Testis (tissue), 2 donors: Measurements from ENCODE around the gene ZBTB21.

Experiments used
- POLR2A ChIP-seq: fragments of 450-650 bp; IDR thresholded peaks from one replicate; pipeline ENCODE4 v1.6.1; 2017; ENCODE audit warnings: antibody characterized with exemption, mild to moderate bottlenecking, moderate library complexity
- TF ChIP-seq, protein P1 (sequence below), 3 experiments: fragments of 450-650 bp in 2 of 3; fragments of 200-600 bp in 1 of 3; sonication (generic) in 1 of 3; IDR thresholded peaks; one replicate each; pipeline ENCODE4 v1.5.1; 2016 to 2019; ENCODE audit warnings: antibody characterized with exemption in 3 of 3, mild to moderate bottlenecking in 2 of 3, moderate library complexity in 1 of 3

- TF ChIP-seq, protein P1, sequence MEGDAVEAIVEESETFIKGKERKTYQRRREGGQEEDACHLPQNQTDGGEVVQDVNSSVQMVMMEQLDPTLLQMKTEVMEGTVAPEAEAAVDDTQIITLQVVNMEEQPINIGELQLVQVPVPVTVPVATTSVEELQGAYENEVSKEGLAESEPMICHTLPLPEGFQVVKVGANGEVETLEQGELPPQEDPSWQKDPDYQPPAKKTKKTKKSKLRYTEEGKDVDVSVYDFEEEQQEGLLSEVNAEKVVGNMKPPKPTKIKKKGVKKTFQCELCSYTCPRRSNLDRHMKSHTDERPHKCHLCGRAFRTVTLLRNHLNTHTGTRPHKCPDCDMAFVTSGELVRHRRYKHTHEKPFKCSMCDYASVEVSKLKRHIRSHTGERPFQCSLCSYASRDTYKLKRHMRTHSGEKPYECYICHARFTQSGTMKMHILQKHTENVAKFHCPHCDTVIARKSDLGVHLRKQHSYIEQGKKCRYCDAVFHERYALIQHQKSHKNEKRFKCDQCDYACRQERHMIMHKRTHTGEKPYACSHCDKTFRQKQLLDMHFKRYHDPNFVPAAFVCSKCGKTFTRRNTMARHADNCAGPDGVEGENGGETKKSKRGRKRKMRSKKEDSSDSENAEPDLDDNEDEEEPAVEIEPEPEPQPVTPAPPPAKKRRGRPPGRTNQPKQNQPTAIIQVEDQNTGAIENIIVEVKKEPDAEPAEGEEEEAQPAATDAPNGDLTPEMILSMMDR (IDR thresholded peaks at IDR 0.05) = no peak
- no peak for TF ChIP-seq POLR2A
Measured at GRCh38 chr21:42039470-42039901, 29.3 kb upstream of the ZBTB21 start.
